ENCODE measurements around the gene PTOV1. TPM values are rescaled to one million over a fixed set of nuclear protein-coding genes. Genes with fewer than 3 reads are reported as not detected.

PTOV1 gene
- total and polyA plus RNA-seq, 12 donors, result 67.8 to 220 (median 91.4) TPM

DNA sequence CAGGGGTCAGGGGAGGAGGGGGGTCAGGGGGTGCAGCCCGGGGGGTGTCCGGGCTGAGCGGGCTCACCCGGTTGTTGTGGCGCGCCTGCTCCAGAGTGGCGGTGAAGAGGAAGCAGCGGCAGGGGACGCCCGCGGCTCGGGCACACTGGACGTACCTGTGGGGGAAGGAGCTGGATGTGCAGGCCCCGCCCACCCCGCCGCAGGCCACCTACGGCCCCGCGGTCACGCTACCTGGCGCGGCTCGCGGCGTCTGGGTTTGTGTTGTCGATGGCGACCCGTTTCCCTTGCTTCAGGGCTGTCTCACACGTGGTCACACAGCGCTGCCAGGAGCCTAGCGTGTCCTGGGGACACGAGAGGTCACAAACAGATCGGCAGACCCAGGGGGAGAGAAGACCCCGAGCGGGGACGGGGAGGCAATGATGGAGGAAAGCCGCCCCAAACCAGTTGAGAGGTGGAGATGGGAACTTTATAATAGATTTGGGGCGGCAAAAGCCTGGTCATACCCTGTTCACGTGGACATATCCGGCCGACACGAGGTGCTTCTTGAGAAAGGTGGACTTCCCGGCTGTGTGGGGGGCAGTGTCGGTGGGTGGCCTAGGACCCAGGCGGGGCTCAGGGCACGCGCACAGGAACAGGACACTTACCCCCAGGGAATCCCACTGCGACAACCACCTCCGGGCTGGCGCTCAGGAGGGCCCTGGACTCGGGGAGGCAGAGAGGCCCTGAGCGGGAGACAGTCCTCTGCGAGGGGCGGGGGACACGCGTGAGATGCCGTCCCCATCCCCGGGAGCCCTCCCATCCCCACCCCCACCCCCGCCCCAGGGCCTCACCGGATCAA is 10.8 kb downstream of the PTOV1 start:
- no peak overlapping the region for H3K27ac ChIP-seq
- H3K27me3 ChIP-seq, result no peaks in the 10 kb centered on the region
- TF ChIP-seq, protein P1, sequence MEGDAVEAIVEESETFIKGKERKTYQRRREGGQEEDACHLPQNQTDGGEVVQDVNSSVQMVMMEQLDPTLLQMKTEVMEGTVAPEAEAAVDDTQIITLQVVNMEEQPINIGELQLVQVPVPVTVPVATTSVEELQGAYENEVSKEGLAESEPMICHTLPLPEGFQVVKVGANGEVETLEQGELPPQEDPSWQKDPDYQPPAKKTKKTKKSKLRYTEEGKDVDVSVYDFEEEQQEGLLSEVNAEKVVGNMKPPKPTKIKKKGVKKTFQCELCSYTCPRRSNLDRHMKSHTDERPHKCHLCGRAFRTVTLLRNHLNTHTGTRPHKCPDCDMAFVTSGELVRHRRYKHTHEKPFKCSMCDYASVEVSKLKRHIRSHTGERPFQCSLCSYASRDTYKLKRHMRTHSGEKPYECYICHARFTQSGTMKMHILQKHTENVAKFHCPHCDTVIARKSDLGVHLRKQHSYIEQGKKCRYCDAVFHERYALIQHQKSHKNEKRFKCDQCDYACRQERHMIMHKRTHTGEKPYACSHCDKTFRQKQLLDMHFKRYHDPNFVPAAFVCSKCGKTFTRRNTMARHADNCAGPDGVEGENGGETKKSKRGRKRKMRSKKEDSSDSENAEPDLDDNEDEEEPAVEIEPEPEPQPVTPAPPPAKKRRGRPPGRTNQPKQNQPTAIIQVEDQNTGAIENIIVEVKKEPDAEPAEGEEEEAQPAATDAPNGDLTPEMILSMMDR (IDR thresholded peaks at IDR 0.05), result no peak
- 80 to 85% methylated on average over 59 to 60 of the region's 60 CpGs for WGBS, 2 donors
- H3K36me3 ChIP-seq, result peaks cover 0 to 82% (median 32%) of the 10 kb centered on the region in 9 donors
- H3K4me1 ChIP-seq, result peaks cover 12 to 29% (median 22%) of the 10 kb centered on the region in 9 donors
- H3K9me3 ChIP-seq, result no peaks in the 10 kb centered on the region
- ATAC-seq (no peak), DNase-seq (peak in 1 of 2 donors; percentile 4)
- intact Hi-C loops (cut with DNase I), result loop anchor here in 1 of 10 donors (10.0 kb wide), 1 partner anchor 347 kb away; the partner anchor contains the start of gene FCGRT
- no peak overlapping the region for H3K4me3 ChIP-seq

DNA sequence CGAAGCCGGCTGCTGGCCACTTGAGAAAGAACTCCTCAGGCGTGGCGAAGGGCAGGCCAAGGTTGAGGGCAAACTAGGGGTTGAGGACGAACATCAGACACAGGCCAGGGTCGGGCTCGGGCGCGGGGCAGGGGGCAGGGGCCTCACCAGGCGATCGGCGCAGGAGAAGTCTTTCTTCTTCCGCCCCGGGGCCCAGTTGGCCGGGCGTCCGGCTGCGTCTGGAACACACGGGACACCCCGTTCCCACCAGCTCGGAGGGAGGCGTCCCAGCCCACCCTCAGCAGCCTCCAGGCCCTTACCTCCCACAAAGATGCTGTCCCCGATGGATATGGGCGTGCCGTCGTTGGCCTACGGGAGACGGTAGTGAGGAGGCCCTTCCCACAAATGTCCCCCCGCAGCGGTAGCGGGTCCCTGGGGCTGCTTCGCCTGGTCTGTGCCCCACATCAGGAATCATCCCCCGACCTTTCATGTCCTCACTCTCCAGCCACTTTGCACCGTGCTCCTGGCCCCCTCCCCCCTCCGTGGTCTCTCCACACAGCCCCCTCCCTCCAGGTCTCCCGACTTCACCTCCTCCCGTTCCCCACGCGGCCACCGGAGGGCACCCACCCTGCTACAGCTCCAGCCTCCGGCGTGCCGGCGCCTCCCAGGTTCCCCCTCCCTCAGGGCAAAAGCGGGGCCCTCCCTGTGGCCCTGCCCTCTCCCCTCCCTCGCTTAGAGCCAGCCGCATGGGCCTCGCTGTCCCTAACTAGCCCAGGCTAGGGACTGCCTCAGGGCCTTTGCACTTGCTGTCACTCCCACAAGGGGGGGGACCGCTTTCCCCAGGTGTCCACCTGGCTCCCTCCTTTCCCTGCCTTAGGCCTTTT is 11.7 kb downstream of the PTOV1 start:
- WGBS, 2 donors, result 56 to 73% methylated on average over 49 of the region's 49 CpGs
- Histone ChIP-seq H3K4me3 (no peak overlapping the region), H3K27ac (no peak overlapping the region), H3K27me3 (no peaks in the 10 kb centered on the region), H3K4me1 (peaks cover 12 to 30% (median 24%) of the 10 kb centered on the region in 9 donors), H3K36me3 (peaks cover 0 to 74% (median 25%) of the 10 kb centered on the region in 9 donors), H3K9me3 (no peaks in the 10 kb centered on the region)
- TF ChIP-seq, protein P1 (IDR thresholded peaks at IDR 0.05), result peak in 1 of 9 donors; percentile 4
- DNase-seq (no peak), ATAC-seq (no peak)
- intact Hi-C loops (cut with DNase I), result loop anchor here in 1 of 10 donors (10.0 kb wide), 1 partner anchor 348 kb away; the partner anchor contains the start of gene FCGRT

DNA sequence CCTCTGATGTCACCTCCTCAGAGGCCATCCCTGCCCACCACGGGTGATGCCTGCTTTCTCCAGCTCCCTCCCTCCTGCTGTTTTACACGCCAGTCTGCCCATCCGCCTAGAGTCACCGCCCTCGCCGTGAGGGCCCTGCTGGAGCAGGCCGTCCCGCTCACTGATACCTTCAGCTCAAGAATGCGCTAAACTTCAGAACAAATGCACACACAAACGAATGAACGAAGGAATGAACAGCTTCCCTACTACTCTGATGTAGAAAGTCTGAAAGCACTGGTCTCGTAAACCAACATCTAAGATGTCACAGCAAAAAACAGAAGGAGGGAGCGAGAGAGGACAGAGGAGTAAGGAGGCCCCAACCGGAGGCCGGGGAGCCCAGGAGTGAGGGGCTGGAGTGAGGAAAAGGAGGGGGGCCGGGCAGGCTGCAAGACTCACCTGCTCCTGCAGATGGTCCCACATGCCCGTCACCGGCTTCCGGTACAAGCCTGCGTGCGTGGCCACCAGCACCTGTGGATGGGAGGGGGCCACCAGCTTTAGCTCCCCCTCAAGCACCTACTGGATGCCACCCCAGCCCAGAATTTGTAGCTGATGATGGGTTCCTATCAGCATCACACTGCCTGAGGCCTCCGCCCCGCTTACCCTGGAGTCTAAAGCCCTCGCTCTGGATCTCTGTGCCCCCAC is 12.4 kb downstream of the PTOV1 start:
- WGBS, 2 donors, result 91 to 92% methylated on average over 24 of the region's 24 CpGs
- no peak overlapping the region for H3K27ac ChIP-seq
- TF ChIP-seq, protein P1 (IDR thresholded peaks at IDR 0.05), result no peak
- no peak for DNase-seq
- H3K4me3 ChIP-seq, result no peak overlapping the region
- no peaks in the 10 kb centered on the region for H3K9me3 ChIP-seq
- intact Hi-C loops (cut with DNase I), result loop anchor here in 1 of 10 donors (10.0 kb wide), 1 partner anchor 349 kb away; the partner anchor contains the start of gene FCGRT
- peaks cover 0 to 66% (median 18%) of the 10 kb centered on the region in 9 donors for H3K36me3 ChIP-seq
- no peaks in the 10 kb centered on the region for H3K27me3 ChIP-seq
- H3K4me1 ChIP-seq, result peaks cover 12 to 33% (median 32%) of the 10 kb centered on the region in 9 donors
- ATAC-seq, result no peak

Data from heart right ventricle (tissue), 16 donors.